Stimulated activated CD4-positive, alpha-beta T cell treated with anti-CD3 and anti-CD28 coated beads, Interleukin-2, amount 100 ng/mL, for 4 hours (primary cell): ENCODE measurements around the gene TSPAN9.

Experiments
- DNase-seq: peaks from one replicate; pipeline ENCODE4 v3.0.0-alpha.2; 2020; ENCODE audit warnings: low read depth

TSPAN9 gene

DNA sequence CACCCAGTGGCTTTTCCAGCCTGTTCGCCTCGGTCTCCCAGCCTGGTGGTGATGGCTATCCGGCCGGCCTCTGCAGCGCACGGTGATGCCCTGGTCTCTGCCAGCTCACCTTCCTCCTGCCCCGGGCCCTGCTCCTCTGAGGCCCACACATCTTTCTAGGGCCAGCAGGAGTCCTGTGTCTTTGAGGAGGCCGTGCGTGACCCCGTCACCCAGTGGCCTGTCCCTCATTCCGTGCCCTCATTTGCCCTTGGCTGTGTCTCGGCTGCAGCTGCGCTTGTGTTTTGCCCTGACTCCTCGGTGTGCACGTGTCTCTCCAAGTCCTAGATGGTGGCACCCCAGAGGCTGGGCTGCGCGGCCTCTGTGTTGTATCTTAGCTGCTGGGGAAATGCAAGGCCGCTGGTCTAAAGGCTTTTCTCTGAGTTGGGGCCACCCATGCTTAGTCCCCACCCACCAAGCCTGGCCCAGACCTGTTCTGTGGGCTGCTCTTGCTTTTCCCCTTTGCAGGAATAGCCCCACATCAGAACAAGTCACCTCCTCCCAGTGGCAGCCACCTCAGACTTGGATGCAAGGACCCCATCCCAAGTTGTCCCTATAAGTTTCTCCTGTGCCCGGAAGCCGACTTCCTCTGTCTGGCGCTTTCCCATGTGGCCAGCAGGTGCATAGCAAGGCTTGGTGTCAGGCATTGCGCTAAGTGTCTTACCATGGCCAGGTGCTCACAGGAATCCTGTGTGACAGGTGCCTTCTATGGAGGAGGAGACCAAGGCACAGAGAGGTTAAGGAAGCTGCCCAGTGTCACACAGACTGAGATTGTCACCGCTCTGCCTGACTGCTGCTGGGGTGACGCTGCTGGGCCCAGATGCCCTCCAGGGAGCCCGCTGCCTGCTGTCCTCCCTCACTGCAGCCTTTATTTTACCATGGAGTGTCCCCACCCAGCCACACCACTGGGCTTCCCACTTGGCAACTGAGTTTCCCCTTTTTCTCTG is 64.5 kb downstream of the TSPAN9 start:
- DNase-seq, result no peak

DNA sequence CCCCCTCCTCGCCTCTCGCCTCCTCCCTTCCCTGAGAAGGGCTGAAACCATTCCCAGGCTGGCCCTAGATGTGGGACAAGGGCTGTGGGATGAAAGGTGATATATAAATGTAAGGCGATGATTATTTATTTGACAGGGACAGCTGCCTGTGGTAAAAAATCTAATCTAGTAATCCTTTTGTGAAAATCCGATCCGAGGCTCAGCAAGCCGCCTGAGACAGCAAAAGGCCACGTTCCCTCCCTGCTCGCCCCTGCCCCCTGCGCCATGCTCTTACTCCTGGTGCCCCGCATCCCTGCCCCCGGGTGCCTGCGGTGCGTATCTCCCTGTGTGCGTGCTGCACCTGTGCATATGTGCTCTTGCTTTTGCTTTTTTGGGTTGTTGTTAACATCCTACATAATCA is 65.2 kb downstream of the TSPAN9 start:
- DNase-seq, result no peak

DNA sequence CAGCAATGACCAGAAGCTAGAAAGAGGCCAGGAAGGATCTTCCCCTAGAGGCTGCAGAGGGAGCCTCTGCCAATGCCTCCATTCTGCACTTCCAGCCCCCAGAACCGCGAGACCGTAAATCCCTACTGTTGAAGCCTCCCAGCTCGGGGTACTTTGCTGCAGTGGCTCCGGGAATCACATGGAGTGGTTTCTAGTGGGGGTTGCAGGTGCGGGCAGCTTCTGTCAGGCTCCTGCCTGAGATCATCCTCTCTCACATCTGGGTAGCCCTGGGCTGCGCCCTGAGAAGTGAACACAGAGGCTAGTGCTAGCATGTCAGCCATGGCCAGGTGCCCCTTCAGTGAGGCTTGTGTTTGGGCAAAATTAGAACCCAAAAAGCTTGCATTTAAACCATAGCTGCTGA is 67.3 kb downstream of the TSPAN9 start:
- no peak for DNase-seq

DNA sequence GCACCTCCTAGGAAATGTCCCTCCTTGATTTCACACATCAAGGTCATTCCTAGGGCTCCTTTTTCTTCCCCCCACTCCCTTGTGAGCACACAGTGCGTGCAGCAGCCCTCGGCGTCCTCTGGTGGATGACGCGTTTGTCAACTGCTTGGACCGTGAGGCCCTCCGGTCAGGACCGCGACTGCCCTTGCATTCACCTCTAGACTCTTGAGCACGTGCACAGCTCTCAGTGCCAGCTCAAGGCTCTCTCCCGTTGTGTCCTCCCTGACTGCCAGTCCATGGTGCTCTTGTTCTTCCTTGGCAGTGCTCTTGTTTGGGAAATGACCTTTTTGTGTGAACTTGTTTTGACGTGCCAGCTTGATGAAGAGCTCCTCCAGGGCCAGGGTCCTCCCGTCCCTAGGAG is 67.9 kb downstream of the TSPAN9 start:
- DNase-seq, result no peak

DNA sequence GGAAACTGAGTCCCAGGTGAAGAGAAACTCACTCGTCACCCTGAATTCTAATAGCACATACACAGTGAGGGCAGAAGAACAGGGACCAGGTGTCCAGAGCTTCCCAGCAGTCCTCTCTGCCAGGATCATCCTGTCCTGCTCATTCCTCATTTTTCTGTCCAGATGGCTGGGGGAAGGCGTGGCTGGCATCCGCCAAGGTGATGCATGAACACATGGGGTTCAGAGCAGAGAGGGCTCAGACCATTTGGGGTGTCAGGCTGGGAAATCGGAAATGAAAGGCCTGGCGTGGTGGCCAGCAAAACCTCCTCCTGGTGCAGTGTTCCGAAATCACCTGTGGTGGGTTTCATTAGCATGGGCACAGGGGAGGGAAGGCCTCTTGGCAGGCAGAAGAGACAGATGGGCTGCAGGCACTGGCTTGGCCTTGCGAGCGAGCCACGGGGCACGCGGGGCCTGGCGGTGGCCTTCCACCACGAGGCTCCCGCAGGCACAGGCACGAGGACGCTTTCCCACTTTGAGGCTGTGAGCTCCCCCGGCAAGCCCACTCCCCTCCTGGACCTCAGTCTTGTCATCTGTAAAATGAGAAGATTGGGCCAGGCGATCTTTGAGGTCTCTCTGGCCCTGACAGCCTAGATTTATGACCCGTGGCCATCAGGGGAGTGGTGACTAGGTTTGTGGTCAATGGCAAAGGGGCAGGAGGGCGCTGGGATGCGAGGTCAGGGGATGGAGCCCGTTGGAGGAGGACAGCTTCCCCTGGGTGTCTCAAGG is 68.5 kb downstream of the TSPAN9 start:
- DNase-seq, result no peak

DNA sequence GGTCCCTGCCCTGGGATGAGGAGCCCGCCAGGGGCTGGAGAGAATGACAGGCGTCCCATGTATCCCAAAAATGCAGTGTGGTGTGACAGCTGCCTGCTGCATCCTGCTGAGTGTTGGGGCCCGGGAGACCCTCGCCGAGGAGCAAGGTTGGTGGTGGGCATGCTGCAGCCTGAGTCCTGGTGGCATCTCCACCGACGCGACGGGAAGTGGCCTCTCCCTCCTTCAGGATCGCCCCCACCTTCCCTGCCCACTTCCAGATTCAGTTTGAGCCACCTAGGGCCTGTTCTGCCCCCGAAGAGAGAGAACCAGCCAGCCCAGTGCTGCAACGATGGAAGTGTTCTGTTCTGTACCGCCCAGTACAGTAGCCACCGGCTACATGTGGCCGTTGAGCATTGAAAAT is 70.1 kb downstream of the TSPAN9 start:
- no peak for DNase-seq

DNA sequence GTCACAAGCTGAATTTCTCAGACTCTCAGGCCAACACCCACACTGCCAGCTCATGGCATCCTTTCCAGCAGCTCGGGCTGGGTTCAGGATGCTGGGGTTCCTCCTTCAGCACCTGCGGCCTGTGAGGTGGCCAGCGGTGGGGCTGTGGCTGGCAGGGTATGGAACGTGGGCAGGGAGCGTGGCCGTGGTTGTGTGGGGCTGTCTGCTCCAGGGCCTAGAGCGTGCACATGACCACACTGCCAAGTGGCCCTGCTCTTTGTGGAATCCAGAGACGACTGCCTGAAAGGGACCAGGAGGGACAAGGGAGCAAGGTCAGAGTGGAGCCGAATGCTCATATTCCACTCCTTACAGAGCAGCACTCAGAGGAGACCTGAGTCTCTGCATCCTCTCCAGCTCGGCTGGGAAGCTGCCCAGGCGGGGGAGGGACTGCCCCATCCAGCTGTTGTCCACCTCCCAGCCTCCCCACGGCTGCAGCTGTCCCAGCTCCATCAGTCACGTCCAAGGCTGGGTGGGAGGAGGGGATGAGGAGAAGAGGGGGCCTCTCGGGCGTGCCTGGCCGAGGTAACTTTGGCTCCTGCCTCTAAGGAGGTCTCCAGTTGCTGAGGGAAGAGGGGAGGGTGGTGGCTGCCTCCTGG is 71.3 kb downstream of the TSPAN9 start:
- no peak for DNase-seq

DNA sequence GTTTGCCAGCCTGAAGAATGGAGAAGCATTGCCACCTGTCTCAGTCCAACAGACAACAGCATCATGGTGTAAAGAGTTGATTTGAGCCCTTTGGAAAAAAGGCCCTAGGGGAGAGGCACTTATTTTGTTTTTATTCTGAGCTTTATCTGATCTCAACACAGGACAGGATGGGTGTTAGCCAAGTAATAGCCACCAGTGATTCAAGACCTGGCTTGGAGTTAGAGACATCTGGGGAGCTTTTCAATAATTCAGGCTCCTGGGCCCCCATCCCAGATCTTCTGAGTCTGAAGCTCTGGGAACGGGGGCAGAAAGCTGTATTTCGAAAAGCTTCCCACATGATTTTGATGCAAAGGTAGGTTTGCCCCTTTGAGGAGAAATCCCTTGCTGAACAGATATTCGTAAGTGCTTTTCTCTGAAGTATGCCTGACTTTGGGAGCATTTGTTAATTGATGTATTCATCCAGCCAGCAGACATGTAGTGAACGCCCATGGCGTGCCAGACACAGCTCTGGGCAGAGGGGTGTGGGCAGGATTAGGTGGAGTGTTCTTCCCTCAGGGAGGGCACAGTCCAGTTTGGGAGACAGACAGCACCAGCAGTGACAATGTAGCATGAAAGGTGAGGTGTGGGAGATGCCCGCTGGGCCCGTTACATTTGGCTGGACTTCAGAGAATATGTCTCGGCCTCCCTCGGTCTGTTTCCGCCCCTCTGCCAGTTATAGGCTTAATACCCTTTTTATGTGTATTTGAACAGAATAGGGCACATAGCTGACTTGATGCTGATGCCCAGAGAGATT is 72.5 kb downstream of the TSPAN9 start:
- no peak for DNase-seq

DNA sequence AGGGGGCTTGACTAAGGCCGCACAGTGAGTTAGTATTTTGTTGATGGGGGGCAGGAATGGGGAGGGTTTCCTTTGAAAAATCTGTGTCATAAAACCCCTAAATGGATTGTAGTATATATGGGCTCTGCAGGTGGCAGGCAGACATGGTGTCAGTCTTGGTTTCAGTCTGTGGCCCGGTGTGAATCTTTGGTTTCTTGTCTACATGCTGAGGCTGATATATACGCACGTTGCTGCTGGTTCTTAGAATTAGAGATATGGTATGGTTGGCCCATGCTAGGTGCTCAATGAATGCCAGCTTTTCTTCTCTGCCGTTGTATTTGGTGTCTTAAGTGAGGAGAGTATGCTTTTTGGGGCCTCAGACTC is 73.1 kb downstream of the TSPAN9 start:
- DNase-seq, result no peak

DNA sequence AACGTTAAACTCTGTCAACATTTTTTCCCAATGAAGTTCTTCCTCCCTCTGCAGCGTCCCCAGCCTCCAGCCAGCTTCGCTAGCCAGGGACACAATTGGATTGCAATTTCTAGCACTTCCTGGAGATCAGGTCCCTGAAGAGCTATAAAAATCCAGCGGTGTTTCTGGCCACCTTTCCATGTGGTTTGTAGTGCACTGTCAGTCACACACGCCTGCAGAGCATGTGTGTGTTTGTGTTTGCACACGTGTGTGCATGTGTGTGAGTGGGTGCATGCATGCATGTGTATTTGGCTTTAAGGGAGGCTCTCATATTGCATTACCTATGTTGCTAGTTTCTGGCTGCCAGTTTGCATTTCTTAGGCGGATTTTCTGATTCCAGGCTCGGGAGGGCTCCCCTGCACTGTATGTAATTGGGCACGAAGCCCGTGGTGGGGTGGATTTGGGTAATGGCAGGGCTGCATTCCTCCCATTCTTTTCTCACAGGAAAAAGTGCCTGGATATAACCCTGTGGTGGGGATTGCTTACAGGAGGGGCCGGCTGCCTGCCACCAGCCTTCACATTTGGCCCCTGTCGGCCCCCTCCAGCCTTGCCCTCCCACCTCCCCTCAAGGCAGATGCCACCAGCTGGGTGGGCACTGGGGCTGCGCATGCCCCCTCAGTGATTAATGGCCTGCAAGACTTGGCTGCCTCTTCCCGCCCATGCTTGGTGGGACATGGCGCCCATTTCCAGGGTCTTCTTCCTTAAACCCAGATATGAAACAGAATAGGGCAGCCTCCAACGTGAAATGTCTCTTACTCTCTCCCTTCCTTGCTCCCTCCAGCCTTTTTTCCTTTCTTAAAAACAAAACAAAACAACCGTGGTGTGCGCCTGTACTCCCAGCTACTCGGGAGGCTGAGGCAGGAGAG is 74.0 kb downstream of the TSPAN9 start:
- DNase-seq, result no peak

DNA sequence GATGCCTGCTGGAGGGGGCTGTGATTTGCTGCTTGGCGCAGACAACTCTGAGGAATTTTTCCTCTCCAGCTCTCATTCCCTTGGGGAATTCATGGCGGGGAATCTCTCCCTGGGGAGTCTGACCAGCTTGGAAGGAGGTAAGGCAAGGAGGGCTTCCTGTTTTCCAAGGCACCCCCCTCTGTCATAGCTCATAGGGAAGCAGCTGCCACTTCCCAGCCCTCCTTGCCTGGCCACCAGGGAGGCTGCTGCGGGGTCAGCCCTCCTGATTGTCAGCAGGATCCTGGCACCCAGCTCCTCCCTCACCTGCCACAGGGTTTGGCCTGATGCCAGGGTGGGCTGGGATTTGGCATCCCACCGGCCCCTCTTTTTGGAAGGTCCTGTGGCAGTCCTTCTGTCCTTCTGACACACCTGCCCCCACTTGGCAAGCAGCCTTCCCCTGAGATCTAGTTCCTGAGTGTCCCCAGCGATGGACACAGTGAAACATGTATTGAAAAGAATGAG is 74.9 kb downstream of the TSPAN9 start:
- no peak for DNase-seq

DNA sequence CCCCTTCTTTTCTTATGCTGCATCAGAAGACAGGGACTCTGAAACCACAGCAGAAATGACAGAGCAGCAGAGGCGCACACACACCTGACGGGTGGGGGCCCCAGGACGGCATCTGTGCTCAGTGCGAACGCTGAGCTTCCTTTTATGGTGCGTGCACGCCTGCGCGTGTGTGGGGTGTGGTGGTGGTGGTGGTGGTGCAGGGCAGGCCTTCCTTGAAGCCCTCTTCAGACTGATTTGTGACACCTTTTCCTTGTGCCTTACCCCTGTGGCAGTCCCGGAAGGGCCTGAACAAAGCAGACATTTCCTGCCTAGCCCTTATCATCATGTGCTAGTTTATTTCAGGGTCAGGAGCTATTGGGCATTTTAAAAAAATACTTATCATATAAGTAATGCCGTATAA is 75.7 kb downstream of the TSPAN9 start:
- DNase-seq, result no peak

DNA sequence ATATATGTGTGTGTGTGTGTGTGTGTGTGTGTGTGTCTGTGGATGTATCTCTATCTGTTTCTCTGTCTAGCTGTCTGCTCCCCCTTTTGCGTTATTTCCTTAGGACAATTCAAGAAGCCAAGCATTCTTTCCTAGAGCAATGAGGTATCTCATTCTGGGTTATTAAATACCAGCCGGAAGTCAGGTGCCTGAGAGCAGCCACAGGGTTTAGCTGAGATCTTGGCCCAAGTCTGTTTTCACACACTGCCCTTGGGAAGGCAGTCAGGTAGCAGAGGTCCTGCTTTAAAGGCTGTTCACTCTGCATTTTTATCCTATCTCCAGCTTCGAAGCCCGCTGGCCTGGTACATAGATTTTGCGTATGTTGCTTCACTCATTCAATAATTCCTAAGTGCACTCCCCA is 76.8 kb downstream of the TSPAN9 start:
- DNase-seq, result no peak

DNA sequence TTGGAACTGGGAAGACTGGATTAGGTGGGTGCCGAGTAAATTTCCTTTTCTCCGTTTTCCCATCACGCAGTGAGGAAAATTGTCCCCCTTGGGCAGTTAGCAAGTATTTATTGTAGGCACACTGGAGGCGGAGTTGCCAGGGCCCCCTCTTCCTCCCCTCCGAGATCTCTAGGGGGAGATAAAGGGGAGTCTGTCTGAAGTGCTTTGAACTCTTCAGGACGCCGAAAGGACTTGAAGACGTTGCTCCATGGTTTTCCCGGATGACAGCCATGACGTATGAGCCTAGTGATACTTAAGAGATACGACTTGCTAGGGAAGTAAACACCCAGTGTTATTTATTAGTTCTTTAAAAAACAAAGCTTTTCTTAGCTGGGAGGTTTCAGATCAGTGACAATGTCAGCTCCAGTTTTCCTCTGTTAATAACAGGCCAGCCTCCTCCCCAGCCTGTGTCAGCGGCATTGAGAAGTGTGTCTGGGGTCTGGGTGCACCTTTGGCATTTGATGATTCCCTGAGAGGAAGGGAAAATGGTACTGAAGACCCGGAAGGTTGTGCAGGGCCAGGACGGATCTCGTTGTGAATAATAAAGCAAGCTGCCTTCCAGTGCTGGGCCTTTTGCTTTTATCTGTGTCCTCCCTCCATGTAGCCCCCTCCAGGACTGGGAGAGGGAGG is 78.7 kb downstream of the TSPAN9 start:
- no peak for DNase-seq

DNA sequence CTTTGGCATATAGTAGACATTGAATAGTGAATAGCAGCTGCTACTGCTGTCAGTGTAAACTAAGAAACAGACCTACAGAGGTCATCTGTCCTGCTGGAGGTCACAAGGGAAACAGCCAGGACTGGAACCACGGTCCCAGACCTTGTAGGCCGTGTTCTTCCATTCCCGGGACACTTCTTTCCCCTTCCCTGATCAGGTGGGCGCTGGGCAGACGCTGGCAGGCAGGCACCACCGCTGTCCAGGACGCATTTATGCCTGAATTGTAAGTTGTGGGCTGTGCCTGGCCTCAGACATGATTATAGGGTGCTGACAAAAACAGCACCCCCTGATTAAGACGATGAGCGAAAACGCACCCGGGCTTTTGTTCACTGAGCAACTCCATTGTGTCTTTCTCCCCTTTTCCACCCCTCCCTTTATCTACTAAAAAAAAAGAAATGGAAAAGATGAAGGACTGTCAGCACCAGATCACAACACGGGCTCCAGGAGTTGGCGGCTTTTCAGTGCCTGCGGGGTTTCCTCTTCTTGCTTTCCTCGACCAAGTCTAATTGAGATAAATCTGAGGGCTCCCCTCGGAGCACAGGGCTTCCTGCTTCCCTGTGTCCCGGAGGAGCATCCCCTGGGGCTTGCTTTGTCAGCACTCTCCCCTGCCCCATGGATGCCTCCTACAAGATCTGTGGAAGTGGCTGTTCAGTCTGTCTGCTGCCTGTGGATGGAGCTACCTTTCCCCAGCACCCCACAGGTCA is 80.6 kb downstream of the TSPAN9 start:
- DNase-seq, result no peak

DNA sequence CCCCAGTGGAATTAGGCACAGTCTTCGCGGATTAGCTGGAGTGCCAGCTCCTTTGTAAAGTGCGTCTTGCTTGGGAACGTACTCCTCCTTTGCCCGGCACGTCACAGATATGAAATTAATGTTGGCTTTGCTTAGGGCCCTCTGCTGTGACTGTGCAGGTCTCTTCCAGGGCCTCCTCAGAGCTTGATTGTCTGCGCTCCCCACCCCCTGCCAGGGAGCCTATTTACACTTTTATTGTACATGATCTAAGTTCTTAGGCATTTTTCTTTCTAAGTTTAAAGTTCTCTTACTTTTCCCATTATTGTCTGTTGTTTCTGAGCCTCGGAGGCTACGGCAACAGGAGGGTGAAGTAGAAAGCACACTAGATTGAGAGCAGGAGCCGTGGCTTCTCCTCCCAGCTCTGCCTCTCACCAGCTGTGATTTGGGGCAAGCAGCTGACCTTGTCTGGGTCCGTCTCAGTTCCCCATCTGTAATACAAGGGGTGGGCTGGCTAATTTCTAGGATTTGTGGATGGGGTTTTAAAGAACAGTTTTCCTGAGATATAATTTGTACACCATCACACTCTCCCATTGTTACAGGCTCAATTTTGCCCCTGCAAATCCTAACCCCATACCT is 81.8 kb downstream of the TSPAN9 start:
- DNase-seq, result no peak

DNA sequence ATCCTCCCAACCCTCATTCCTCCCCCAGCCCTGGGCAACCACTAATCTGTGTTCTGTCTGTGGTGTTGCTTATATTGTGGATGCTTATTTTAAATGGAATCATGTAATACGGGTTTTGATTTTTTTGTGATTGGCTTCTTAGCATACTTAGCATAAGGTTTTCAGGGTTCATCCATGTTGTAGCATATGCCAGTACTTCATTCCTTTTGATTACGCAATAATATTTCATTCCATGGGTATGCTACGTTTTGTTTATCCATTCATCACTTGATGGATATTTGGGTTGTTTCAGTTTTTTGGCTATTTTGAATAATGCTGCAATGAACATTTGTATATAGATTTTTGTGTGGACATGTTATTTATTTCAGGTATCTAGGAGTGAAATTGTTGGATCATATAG is 82.9 kb downstream of the TSPAN9 start:
- no peak for DNase-seq

DNA sequence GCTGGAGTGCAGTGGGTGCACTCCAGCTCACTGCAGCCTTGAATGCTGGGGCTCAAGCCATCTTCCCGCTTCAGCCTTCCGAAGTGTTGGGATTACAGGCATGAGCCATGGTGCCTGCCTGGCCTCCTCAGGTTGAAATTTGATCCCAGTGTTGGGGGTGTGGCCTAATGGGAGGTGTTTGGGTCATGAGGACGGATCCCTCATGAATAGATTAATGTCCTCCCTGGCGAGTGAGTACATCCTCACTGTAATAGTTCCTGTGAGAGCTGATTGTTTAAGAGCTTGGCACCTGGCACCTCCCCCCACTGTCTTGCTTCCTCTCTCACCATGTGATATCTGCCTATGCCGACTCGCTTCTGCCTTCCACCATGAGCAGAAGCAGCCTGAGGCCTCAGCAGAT is 84.7 kb downstream of the TSPAN9 start:
- DNase-seq, result no peak

DNA sequence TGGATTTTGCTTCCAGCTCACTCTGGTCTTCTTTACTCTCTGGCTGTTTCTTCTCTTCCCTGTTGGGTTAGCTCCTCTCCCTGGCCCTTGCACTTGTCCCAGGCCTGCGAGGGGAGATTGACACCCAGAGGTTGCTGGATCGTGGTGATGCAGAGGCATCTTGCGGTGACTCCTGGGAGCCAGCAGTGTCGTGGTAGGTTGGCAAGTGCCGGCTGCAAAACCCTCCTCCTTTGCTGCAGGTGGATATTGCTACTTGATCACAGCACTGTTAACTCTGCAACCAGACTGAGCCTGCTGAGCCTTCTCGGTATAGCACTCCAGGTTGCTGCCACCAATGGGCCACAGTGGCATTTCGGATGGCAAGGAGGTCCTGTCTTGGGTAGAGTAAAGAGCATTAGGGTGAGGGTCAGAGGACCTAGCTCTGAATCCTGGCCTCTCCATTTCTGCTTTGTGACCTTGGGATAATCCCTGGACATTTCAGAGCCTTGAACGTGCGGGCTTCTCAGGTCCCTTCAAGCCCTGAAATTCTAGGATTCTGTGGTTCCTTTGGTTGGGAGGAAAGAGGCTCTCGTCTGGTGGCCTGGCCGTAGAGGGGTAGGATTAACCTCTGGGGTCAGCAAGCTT is 87.4 kb downstream of the TSPAN9 start:
- no peak for DNase-seq
